GM23338 (cell line): Measurements from ENCODE around the gene CLTA. TPM values are rescaled to one million over a fixed set of nuclear protein-coding genes. Genes with fewer than 3 reads are reported as not detected.
"Not testable (repeated sequence)": the region's sequence is repeated elsewhere in the genome, so short reads cannot be mapped to it uniquely, and the experiment has no call there.

Source experiments
- ATAC-seq: fragments of 200-7000 bp; cut with Tn5 transposase; 3 replicates; pipeline ENCODE4 v1.9.1; 2020
- DNase-seq: peaks from one replicate; pipeline ENCODE4 v3.0.0-alpha.2; 2015; ENCODE audit warnings: low spot score
- H2AFZ ChIP-seq: fragments of 200-600 bp; sonication (generic); 2 replicates; pipeline ENCODE4 v1.8.0; 2016; ENCODE audit warnings: antibody characterized with exemption, mild to moderate bottlenecking, moderate library complexity
- H3F3A ChIP-seq: fragments of 200-600 bp; sonication (generic); replicated peaks from 2 replicates; pipeline ENCODE4 v1.8.0; 2017; ENCODE audit warnings: antibody characterized with exemption, mixed run types, low read depth
- H3K27ac ChIP-seq: fragments of 200-600 bp; sonication (generic); 2 replicates; pipeline ENCODE4 v1.6.1; 2016; ENCODE audit warnings: low read depth
- H3K27me3 ChIP-seq: fragments of 200-600 bp; sonication (generic); 2 replicates; pipeline ENCODE4 v1.8.0; 2016; ENCODE audit warnings: mild to moderate bottlenecking, mixed run types, moderate library complexity; ENCODE audit not compliant: insufficient read depth
- H3K36me3 ChIP-seq: fragments of 200-600 bp; sonication (generic); 2 replicates; pipeline ENCODE4 v1.8.0; 2016; ENCODE audit warnings: mild to moderate bottlenecking; ENCODE audit not compliant: insufficient read depth
- H3K4me1 ChIP-seq: fragments of 200-600 bp; sonication (generic); 2 replicates; pipeline ENCODE4 v1.8.0; 2016; ENCODE audit warnings: mild to moderate bottlenecking, moderate library complexity; ENCODE audit not compliant: insufficient read depth
- H3K4me2 ChIP-seq: fragments of 200-600 bp; sonication (generic); 2 replicates; pipeline ENCODE4 v1.7.1; 2017; ENCODE audit warnings: mixed run types
- H3K4me3 ChIP-seq: fragments of 200-600 bp; sonication (generic); 2 replicates; pipeline ENCODE4 v1.6.1; 2016; ENCODE audit warnings: mixed run types
- H3K79me2 ChIP-seq: fragments of 200-600 bp; sonication (generic); replicated peaks from 2 replicates; pipeline ENCODE4 v1.8.0; 2017; ENCODE audit warnings: mild to moderate bottlenecking; ENCODE audit not compliant: insufficient read depth
- H3K9me2 ChIP-seq: fragments of 200-600 bp; sonication (generic); 2 replicates; pipeline ENCODE4 v1.8.0; 2017; ENCODE audit not compliant: insufficient read depth
- H4K20me1 ChIP-seq: fragments of 200-600 bp; sonication (generic); replicated peaks from 2 replicates; pipeline ENCODE4 v1.8.0; 2017; ENCODE audit warnings: mild to moderate bottlenecking; ENCODE audit not compliant: insufficient read depth
- H3K27ac Mint-ChIP-seq: 2 replicates; pipeline ENCODE4 v1.8.0; 2020; ENCODE audit warnings: inconsistent platforms, mild to moderate bottlenecking, moderate library complexity, mixed read lengths
- H3K27me3 Mint-ChIP-seq: 3 replicates; pipeline ENCODE4 v1.8.0; 2022; ENCODE audit warnings: low read depth, mild to moderate bottlenecking, moderate library complexity, mixed read lengths, inconsistent platforms; ENCODE audit not compliant: insufficient read depth, poor library complexity
- H3K36me3 Mint-ChIP-seq: 3 replicates; pipeline ENCODE4 v1.8.0; 2021; ENCODE audit warnings: low read depth, mild to moderate bottlenecking, inconsistent platforms, moderate library complexity, mixed read lengths
- H3K4me1 Mint-ChIP-seq: 3 replicates; pipeline ENCODE4 v1.8.0; 2020; ENCODE audit warnings: mild to moderate bottlenecking, inconsistent platforms, mixed read lengths
- H3K4me3 Mint-ChIP-seq: 3 replicates; pipeline ENCODE4 v1.8.0; 2021; ENCODE audit warnings: moderate library complexity, mild to moderate bottlenecking, inconsistent platforms, mixed read lengths
- H3K9me3 Mint-ChIP-seq: 3 replicates; pipeline ENCODE4 v1.8.0; 2020; ENCODE audit warnings: moderate library complexity, mild to moderate bottlenecking, inconsistent platforms, mixed read lengths
- CREB1 ChIP-seq: fragments of 250-450 bp; sonication (Bioruptor Pico); IDR thresholded peaks from 2 replicates; pipeline ENCODE4 v1.5.0; 2020; ENCODE audit warnings: low read depth, mild to moderate bottlenecking, moderate library complexity
- JUNB ChIP-seq: IDR thresholded peaks from one replicate; pipeline ENCODE4 v1.6.1; 2016; ENCODE audit warnings: antibody characterized with exemption; ENCODE audit not compliant: unreplicated experiment
- NANOG ChIP-seq: IDR thresholded peaks from 2 replicates; pipeline ENCODE4 v1.6.1; 2016; ENCODE audit warnings: antibody characterized with exemption, borderline replicate concordance
- ZNF114 ChIP-seq: fragments of 250-450 bp; sonication (Bioruptor Pico); IDR thresholded peaks from 2 replicates; pipeline ENCODE4 v1.5.0; 2020; ENCODE audit warnings: mild to moderate bottlenecking, moderate library complexity
- polyA plus RNA-seq: library from polyadenylated mRNA; unstranded; fragments of >200 nt; fragmentation: Nextera tagmentation; extraction: Ambion mirVana; gene quantifications from 2 replicates; pipeline ENCODE4 v1.2.1, GENCODE V29; 2016
- total RNA-seq: library from RNA; depleted of rRNA; stranded (reverse); fragments of >200 nt; shearing (Covaris generic); gene quantifications from 2 replicates; pipeline ENCODE4 v1.2.3, GENCODE V29; 2014
- TF ChIP-seq, protein P1 (sequence below): IDR thresholded peaks from one replicate; pipeline ENCODE4 v1.6.1; 2018; ENCODE audit warnings: antibody characterized with exemption; ENCODE audit not compliant: unreplicated experiment

The CLTA gene
- total and polyA plus RNA-seq, 2 experiments from 2014 or later, result 223 to 259 TPM

DNA sequence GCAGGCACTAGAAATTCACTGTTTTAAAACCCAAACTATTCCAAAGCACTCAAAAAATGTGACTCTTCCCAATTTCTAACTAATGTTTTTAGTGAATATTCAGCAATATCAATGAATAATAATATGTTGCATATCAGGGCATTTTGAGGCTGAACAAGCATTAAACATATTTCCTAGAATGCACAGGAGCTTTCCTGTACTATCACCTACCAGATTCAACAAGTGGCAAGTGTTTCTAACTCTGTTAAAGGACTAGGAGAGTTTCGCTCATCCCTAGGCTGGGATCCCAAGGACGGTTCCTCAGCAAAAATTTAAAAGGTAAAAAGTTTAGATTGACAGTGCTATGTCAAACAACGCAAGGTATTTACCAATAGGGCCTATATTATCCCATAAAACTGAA is 46.5 kb downstream of the CLTA start:
- no peaks in the 10 kb centered on the region for H3K9me2 ChIP-seq
- peaks cover 15% of the 10 kb centered on the region; the same call in 2 of the 3 replicates for H3K36me3 Mint-ChIP-seq
- no peak overlapping the region for H3K4me3 Mint-ChIP-seq
- peaks cover 4% of the 10 kb centered on the region; the same call in 1 of the 2 replicates for H3K36me3 ChIP-seq
- no peak overlapping the region for H3K4me2 ChIP-seq
- no peak overlapping the region for H3K27ac ChIP-seq
- TF ChIP-seq JUNB (no peak), CREB1 (CRISPR knock-in tag) (no peak), NANOG (no peak), ZNF114 (no peak)
- TF ChIP-seq, protein P1, sequence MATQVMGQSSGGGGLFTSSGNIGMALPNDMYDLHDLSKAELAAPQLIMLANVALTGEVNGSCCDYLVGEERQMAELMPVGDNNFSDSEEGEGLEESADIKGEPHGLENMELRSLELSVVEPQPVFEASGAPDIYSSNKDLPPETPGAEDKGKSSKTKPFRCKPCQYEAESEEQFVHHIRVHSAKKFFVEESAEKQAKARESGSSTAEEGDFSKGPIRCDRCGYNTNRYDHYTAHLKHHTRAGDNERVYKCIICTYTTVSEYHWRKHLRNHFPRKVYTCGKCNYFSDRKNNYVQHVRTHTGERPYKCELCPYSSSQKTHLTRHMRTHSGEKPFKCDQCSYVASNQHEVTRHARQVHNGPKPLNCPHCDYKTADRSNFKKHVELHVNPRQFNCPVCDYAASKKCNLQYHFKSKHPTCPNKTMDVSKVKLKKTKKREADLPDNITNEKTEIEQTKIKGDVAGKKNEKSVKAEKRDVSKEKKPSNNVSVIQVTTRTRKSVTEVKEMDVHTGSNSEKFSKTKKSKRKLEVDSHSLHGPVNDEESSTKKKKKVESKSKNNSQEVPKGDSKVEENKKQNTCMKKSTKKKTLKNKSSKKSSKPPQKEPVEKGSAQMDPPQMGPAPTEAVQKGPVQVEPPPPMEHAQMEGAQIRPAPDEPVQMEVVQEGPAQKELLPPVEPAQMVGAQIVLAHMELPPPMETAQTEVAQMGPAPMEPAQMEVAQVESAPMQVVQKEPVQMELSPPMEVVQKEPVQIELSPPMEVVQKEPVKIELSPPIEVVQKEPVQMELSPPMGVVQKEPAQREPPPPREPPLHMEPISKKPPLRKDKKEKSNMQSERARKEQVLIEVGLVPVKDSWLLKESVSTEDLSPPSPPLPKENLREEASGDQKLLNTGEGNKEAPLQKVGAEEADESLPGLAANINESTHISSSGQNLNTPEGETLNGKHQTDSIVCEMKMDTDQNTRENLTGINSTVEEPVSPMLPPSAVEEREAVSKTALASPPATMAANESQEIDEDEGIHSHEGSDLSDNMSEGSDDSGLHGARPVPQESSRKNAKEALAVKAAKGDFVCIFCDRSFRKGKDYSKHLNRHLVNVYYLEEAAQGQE, result no peak
- no peaks in the 10 kb centered on the region for H3K4me1 ChIP-seq
- peaks cover 1% of the 10 kb centered on the region for H3K27me3 Mint-ChIP-seq
- H3K4me1 Mint-ChIP-seq, result no peaks in the 10 kb centered on the region; the same call in 2 of the 3 replicates
- H3K9me3 Mint-ChIP-seq, result no peaks in the 10 kb centered on the region
- H2AFZ ChIP-seq, result no peak overlapping the region
- H3K27ac Mint-ChIP-seq, result no peak overlapping the region
- H4K20me1 ChIP-seq, result no peaks in the 10 kb centered on the region; the same call in none of the 2 replicates
- ATAC-seq (no peak), DNase-seq (no peak)
- H3K27me3 ChIP-seq, result no peaks in the 10 kb centered on the region
- H3F3A ChIP-seq, result no peaks in the 10 kb centered on the region
- 0 out of 2 replicates have a peak, but pooled peaks cover 5% of the 10 kb centered on the region for H3K79me2 ChIP-seq
- H3K4me3 ChIP-seq, result no peak overlapping the region

DNA sequence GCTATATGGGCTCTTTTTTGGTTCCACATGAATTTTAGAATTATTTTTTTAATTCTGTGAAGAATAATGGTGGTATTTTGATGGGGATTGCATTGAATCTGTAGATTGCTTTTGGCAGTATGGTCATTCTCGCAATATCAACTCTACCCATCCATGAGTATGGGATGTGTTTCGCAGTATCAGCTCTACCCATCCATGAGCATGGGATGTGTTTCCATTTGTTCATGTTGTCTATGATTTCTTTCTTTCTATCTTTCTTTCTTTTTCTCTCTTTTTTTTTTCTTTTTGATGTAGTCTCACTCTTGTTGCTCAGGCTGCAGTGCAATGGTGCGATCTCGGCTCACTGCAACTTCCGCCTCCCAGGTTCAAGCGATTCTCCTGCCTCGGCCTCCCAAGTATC is 48.5 kb downstream of the CLTA start:
- H4K20me1 ChIP-seq, H3K27me3 ChIP-seq, H3K4me2 ChIP-seq, H3K9me3 Mint-ChIP-seq, H3K27ac ChIP-seq, H2AFZ ChIP-seq, H3K9me2 ChIP-seq, H3F3A ChIP-seq, H3K4me3 ChIP-seq, H3K4me3 Mint-ChIP-seq, DNase-seq, H3K79me2 ChIP-seq, H3K27me3 Mint-ChIP-seq, H3K27ac Mint-ChIP-seq, H3K36me3 ChIP-seq, H3K4me1 Mint-ChIP-seq, H3K4me1 ChIP-seq, ATAC-seq: not testable (repeated sequence)
- peaks cover 18% of the 10 kb centered on the region for H3K36me3 Mint-ChIP-seq

DNA sequence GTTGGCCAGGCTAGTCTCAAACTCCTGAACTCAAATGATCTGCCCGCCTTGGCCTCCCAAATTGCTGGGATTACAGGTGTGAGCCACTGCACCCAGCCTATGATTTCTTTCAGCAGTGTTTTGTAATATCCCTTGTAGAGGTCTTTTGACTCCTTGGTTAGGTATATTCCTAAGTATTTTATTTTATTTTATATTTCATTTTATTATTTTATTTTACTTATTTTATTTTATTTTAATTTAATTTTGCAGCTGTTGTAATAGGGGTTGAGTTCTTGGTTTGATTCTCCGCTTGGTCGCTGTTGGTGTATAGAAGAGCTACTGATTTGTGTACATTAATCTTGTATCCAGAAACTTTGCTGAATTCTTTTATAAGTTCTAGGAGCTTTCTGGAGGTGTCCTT is 49.0 kb downstream of the CLTA start:
- not testable (repeated sequence) for H3K27ac ChIP-seq, H3K4me2 ChIP-seq, DNase-seq, H3K79me2 ChIP-seq, H3K27ac Mint-ChIP-seq, H3K9me3 Mint-ChIP-seq, H2AFZ ChIP-seq, H3K36me3 ChIP-seq, H4K20me1 ChIP-seq, ATAC-seq, H3K27me3 ChIP-seq, H3F3A ChIP-seq, H3K27me3 Mint-ChIP-seq, H3K4me1 Mint-ChIP-seq, H3K4me1 ChIP-seq, H3K9me2 ChIP-seq, H3K4me3 Mint-ChIP-seq, H3K4me3 ChIP-seq
- H3K36me3 Mint-ChIP-seq, result peaks cover 19% of the 10 kb centered on the region
